ENCODE results near the gene GAGE1. TPM values are rescaled to one million over a fixed set of nuclear protein-coding genes. Genes with fewer than 3 reads are reported as not detected.

The GAGE1 gene
- total RNA-seq, 1 experiment from 2014 or later, result 0.17 TPM

- Histone ChIP-seq H3K4me3 (replicated peaks in 1 of 2; ENCODE audit: low read depth in 1 of 2, low read length in 2 of 2) (no peak overlapping the region), H3K9ac (ENCODE audit: low read length) (no peak overlapping the region), H3K27ac (ENCODE audit: low read depth, low read length) (no peak overlapping the region), H3K4me1 (ENCODE audit: control insufficient read depth in 1 of 2, insufficient read depth in 2 of 2, low read length in 2 of 2) (no peaks in the 10 kb centered on the region), H3K36me3 (ENCODE audit: control insufficient read depth in 1 of 2, insufficient read depth in 2 of 2, low read length in 2 of 2) (no peaks in the 10 kb centered on the region), H3K4me2 (ENCODE audit: low read length) (no peak overlapping the region), H4K20me1 (ENCODE audit: insufficient read depth) (no peaks in the 10 kb centered on the region), H3K27me3 (ENCODE audit: insufficient read depth, low read length) (peaks cover 10% of the 10 kb centered on the region; the same call in 1 of the 2 replicates), H3K9me3 (ENCODE audit: control insufficient read depth in 1 of 2, insufficient read depth in 1 of 2, low read depth in 1 of 2, low read length in 2 of 2) (no peaks in the 10 kb centered on the region), H3K79me2 (ENCODE audit: insufficient read depth, low read length) (no peaks in the 10 kb centered on the region), H3K9me2 (ENCODE audit: insufficient read depth) (no peaks in the 10 kb centered on the region), H2AFZ (ENCODE audit: low read depth, low read length, poor library complexity, severe bottlenecking) (no peak overlapping the region)
- ATAC-seq (no peak), DNase-seq (ENCODE audit: low read depth, low spot score) (no peak)
- no TSS peak for BruUV-seq (replicated peaks)
- RAD21 ChIA-PET (ENCODE audit: low non-redundant PET in 1 of 2, low total read pairs in 2 of 2, uncharacterized antibody in 2 of 2, unreplicated experiment in 2 of 2), result no interaction called here
- POLR2A ChIA-PET, result no interaction called here
- intact Hi-C loops (cut with micrococcal nuclease), result no loop called here
- TF ChIP-seq CBX3 (IDR thresholded peaks at IDR 0.05; ENCODE audit: low read depth), result no peak
- TF ChIP-seq SP1 (IDR thresholded peaks at IDR 0.05; ENCODE audit: low read depth), result no peak
- TF ChIP-seq REST (IDR thresholded peaks at IDR 0.05; ENCODE audit: low read depth), result no peak
- TF ChIP-seq RAD21 (IDR thresholded peaks at IDR 0.05; ENCODE audit: low read depth), result no peak
- TF ChIP-seq EZH2 (IDR thresholded peaks at IDR 0.05), result no peak
- TF ChIP-seq, protein P1, sequence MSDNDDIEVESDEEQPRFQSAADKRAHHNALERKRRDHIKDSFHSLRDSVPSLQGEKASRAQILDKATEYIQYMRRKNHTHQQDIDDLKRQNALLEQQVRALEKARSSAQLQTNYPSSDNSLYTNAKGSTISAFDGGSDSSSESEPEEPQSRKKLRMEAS (IDR thresholded peaks at IDR 0.05), result no peak
- no peak for TF ChIP-seq CTCF (IDR thresholded peaks at IDR 0.05 in 2 of 3, conservative IDR thresholded peaks at IDR 0.05 in 1 of 3; ENCODE audit: borderline replicate concordance in 1 of 3, insufficient read depth in 1 of 3, low read depth in 2 of 3, low read length in 2 of 3)
- no peak for TF ChIP-seq SRF (IDR thresholded peaks at IDR 0.05; ENCODE audit: low read depth)
- no peak for TF ChIP-seq ELF1 (IDR thresholded peaks at IDR 0.05; ENCODE audit: borderline replicate concordance, low read depth)
- no peak for TF ChIP-seq ZFX (IDR thresholded peaks at IDR 0.05)
- TF ChIP-seq FOSL1 (IDR thresholded peaks at IDR 0.05; ENCODE audit: low read depth), result no peak
- no peak for TF ChIP-seq POLR2A (IDR thresholded peaks at IDR 0.05; ENCODE audit: borderline replicate concordance, extremely low read depth, insufficient read depth, insufficient read length)
- TF ChIP-seq, protein P2, sequence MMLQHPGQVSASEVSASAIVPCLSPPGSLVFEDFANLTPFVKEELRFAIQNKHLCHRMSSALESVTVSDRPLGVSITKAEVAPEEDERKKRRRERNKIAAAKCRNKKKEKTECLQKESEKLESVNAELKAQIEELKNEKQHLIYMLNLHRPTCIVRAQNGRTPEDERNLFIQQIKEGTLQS (IDR thresholded peaks at IDR 0.05), result no peak
- TF ChIP-seq ZBTB33 (IDR thresholded peaks at IDR 0.05; ENCODE audit: extremely low read depth, insufficient replicate concordance, low read length), result no peak
- CTCF ChIA-PET, result no interaction called here
These were observed 46.3 kb downstream of the GAGE1 start for GRCh38 chrX:49644991-49645637.
